GM12872 (cell line): Measurements from ENCODE around the gene ARHGAP26.

Experiments used
- TF ChIP-seq, protein P1 (sequence below): IDR thresholded peaks from 3 replicates; pipeline ENCODE4 v1.5.1; 2011; ENCODE audit warnings: low read depth, mild to moderate bottlenecking, low read length, moderate library complexity; ENCODE audit not compliant: insufficient read depth

The ARHGAP26 gene

DNA sequence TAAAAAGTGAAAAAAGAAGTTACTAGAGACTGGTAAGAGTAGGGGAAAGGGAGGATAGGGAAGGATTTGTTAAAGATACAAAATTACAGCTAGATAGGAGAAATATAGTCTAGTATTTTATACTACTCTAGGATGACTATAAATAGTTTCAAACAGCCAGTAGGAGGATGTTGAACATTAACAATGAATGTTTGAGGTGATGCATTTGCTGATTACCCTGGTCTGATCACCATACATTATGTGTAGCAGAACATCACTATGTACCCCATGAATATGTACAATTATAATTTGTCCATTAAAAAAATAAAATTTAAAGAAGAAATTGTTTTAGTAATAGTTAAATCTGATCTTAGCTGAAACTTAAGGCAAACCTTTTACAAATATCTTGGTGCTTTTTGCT is 302.6 kb downstream of the ARHGAP26 start:
- TF ChIP-seq, protein P1, sequence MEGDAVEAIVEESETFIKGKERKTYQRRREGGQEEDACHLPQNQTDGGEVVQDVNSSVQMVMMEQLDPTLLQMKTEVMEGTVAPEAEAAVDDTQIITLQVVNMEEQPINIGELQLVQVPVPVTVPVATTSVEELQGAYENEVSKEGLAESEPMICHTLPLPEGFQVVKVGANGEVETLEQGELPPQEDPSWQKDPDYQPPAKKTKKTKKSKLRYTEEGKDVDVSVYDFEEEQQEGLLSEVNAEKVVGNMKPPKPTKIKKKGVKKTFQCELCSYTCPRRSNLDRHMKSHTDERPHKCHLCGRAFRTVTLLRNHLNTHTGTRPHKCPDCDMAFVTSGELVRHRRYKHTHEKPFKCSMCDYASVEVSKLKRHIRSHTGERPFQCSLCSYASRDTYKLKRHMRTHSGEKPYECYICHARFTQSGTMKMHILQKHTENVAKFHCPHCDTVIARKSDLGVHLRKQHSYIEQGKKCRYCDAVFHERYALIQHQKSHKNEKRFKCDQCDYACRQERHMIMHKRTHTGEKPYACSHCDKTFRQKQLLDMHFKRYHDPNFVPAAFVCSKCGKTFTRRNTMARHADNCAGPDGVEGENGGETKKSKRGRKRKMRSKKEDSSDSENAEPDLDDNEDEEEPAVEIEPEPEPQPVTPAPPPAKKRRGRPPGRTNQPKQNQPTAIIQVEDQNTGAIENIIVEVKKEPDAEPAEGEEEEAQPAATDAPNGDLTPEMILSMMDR, result no peak

DNA sequence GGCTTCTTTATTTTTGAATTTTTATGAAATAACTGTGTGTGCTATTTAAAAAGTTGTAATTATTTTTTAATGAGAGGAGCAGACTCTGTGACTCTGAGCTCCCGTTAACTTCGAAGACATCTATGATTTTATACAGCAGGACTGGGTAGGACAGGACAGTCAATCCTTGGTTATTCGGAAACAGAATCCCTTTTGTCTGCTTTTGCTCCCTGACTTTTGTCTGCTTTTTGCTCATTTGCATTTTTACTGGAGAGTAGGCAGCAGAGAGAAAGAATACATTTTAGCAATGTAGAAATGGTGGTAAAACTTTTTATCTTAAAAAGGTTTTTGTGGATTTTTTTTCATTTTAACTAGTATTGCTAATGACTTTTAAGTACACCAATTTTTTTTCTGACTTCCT is 303.6 kb downstream of the ARHGAP26 start:
- TF ChIP-seq, protein P1, result no peak

DNA sequence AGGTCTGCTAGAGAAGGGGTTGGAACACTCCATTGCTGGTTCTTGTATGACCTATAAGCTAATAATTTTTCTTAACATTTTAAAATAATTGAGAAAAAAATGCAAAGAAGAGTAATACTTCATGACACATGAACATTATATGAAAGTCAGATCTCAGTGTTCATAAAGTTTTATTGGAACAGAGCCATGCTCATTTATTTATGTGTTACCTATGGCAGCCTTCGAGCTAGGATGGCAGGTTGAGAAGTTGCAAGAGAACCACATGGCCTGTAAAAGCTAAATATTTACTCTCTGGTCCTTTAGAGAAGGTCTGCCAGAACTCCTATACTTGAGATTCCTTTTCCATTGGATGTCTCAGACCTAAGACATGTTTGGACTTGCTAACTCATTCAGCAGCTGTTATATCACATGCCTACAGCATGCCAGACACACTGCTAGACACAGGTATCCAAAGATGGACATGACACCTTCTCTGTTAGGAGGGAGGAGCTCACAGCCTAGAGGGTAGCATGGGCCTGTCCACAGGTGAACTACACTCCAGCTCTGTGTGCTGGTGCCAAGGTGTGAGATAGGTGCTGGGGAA is 304.3 kb downstream of the ARHGAP26 start:
- TF ChIP-seq, protein P1, result no peak

DNA sequence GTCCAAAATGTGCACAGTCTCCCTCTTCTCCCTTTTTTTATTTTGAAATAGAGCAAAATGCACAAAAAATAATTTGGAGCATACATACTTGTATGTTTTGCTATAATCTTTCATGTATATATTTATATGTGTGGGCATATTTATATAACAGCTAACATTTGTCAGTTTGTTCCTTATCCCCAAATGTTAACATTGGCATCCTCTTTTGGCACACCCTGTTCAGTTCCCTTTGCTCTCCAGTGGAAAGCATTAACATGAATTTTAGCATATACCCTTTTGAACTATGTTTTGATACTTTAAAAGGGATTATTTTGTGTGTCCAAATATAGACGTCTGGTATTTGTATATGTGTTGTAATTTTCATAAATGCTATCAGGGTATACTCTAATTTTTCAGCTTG is 306.2 kb downstream of the ARHGAP26 start:
- TF ChIP-seq, protein P1, result no peak

DNA sequence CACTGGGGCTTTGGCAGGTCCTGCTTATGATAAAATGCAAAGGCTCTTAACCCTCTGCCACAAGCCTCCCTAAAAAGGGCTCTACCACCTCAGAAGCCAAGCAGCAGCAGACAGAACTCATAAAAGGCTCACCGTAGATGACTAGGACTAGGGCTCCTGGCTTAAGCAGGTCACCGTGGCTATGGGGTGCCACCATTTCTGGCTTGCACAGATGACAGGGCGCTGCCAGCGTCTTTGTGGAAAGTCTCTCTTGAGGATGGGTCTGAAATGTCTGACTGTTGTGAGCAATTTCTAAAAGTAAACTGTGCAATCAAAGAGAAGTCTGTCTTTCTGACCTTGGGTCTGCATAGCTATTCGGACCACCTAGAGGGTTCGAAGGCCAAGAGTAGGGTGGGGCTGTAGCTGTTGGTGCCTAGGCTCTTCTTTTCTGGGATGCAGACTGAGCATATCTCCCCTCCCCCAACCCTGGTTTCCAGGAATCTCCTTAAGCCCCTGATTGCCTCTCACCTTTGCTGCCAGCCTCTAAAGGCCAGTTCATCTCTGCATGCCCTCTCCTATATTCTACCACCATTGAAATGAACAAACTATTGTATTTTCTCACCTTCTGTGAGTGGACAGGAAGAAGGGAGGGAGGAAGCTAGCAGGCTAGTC is 307.4 kb downstream of the ARHGAP26 start:
- TF ChIP-seq, protein P1, result no peak

DNA sequence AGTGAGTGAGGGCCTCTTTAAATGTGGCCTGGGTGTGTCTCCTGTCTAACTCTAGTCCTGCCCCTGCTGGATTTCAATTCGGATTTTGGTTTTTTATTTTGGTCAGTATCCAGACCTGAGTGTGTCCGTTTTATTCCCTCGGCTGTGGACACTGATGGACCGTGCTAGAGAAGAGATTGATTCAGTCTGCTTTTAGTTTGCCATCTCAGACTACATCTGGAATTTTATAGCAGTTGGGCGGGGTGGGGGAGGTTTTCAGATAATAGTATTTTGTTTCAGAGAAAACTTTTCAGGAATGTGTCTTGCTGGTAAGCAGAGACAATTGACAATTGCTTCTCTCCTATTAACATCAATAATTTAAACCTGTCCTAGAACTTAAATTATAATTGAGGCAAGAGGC is 308.1 kb downstream of the ARHGAP26 start:
- TF ChIP-seq, protein P1, result no peak

DNA sequence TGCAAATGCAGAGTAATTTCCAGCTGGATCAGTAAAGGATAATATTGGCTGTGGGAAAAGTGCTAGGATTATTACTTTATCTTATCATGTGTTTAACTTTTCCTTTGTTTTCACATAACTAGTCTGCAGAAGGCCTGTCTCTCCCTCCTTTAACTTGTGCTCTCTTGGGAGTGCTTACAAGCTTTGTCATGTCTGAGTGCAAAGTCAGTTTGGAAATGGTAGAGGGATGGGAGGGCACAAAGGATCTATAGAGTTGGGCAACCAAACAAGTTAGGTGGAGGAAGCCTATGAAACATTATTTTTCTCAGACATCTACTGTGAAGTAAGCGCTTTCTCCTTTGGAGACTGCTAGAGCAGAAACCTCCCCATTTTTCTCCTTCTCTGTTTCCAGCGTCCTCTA is 308.8 kb downstream of the ARHGAP26 start:
- TF ChIP-seq, protein P1, result no peak

DNA sequence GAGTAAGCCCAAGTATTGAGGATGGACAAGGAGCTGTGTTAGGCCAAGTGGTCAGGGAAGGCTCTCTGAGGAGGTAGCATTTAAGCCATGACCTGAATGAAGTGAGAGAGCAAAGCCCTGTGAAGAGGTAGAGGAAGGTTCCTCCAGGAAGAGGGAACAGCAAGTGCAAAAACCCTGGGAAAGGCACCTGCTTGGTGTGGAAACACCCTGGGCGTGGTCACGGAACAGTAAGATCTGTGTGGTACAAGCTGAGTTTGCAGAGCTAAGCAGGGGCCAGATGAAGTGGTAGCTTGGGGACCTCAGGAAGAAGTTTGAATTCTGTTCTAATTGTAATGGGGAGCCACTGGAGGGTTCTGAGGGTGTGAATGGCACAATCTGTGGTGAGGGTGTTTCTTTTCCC is 310.2 kb downstream of the ARHGAP26 start:
- TF ChIP-seq, protein P1, result no peak
